ENCODE results near the gene STARD10. TPM values are rescaled to one million over a fixed set of nuclear protein-coding genes. Genes with fewer than 3 reads are reported as not detected.

The STARD10 gene
- total and polyA plus RNA-seq, 3 donors from 2014 or later, result 130 to 379 (median 202) TPM

DNA sequence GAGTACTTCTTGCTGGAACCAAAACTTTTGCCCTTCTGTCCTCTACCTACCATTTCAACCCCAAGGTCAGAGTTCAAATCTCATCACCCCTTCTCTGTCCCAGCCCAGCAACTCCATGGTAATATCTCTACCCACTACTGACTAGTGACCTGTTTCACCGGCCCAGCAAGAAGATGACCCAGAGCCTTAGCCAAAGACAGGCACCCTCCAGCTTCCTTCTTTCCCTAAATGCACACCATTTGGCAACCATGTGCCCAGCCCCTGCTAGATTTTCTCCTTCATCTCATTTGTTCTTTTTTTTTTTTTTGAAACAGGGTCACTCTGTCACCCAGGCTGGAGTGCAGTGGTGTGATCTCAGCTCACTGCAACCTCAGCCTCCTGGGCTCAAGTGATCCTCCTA, 56.5 kb downstream of the STARD10 start:
- WGBS, 2 donors, result 89 to 95% methylated on average over 1 of the region's 1 CpG
- DNase-seq, result no peak
- no peaks in the 10 kb centered on the region for H3K36me3 ChIP-seq (ENCODE audit: low read depth, missing control alignments)
- no peak overlapping the region for H3K27ac ChIP-seq
- no peaks in the 10 kb centered on the region for H3K9me3 ChIP-seq
- H3K27me3 ChIP-seq, result no peaks in the 10 kb centered on the region
- intact Hi-C loops (cut with DNase I; ENCODE audit: low total_unique reads), result no loop called here
- no peaks in the 10 kb centered on the region for H3K4me1 ChIP-seq
- H3K4me3 ChIP-seq, result no peak overlapping the region
- TF ChIP-seq CTCF (IDR thresholded peaks at IDR 0.05), result no peak
- TF ChIP-seq POLR2A (IDR thresholded peaks at IDR 0.05), result no peak

DNA sequence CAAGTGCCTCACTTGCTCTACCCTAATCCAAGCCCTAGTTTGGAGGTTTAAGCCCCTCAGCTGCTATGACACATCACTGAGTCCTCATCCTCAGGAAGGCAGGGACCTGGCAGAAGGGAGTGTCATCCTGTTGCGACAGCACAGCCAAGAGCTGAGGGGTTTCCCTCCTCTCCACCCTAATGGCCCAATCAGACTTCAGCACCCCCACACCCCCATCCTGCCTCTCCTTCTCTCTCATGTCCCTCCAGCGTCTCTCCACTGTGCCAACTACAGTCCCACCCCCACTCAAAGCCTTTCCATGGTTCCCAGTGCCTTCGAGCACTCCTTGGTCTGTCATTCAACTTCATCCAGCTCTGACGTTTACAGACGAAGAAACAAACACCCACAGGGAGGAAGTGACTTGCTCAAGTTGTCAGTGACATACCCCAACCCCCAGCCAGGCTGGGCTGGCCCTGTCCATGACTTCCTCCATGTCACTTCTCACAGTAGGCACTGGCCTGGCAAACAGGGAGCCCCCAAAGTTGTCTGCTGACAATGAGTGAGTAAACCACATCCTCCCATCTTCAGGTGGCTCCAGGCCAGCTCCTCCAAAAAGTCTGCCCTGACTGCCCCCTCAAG, 57.3 kb downstream of the STARD10 start:
- DNase-seq, result peak; percentile 46
- H3K9me3 ChIP-seq, result no peaks in the 10 kb centered on the region
- no peak overlapping the region for H3K4me3 ChIP-seq
- WGBS, 2 donors, result 67 to 74% methylated on average over 5 of the region's 5 CpGs
- no peaks in the 10 kb centered on the region for H3K27me3 ChIP-seq
- TF ChIP-seq CTCF (IDR thresholded peaks at IDR 0.05), result no peak
- TF ChIP-seq POLR2A (IDR thresholded peaks at IDR 0.05), result no peak
- H3K4me1 ChIP-seq, result no peaks in the 10 kb centered on the region
- intact Hi-C loops (cut with DNase I; ENCODE audit: low total_unique reads), result no loop called here
- H3K27ac ChIP-seq, result no peak overlapping the region
- no peaks in the 10 kb centered on the region for H3K36me3 ChIP-seq (ENCODE audit: low read depth, missing control alignments)

GRCh38 chr11:72735495-72736027, 58.3 kb downstream of the STARD10 start:
- no peak for DNase-seq
- no peaks in the 10 kb centered on the region for H3K9me3 ChIP-seq
- H3K36me3 ChIP-seq (ENCODE audit: low read depth, missing control alignments), result no peaks in the 10 kb centered on the region
- no peak overlapping the region for H3K4me3 ChIP-seq
- TF ChIP-seq CTCF (IDR thresholded peaks at IDR 0.05) (no peak), POLR2A (IDR thresholded peaks at IDR 0.05) (no peak)
- intact Hi-C loops (cut with DNase I; ENCODE audit: low total_unique reads), result no loop called here
- WGBS, 2 donors, result 83 to 91% methylated on average over 8 of the region's 8 CpGs
- no peaks in the 10 kb centered on the region for H3K27me3 ChIP-seq
- no peak overlapping the region for H3K27ac ChIP-seq
- H3K4me1 ChIP-seq, result no peaks in the 10 kb centered on the region

- TF ChIP-seq CTCF (IDR thresholded peaks at IDR 0.05) (no peak), POLR2A (IDR thresholded peaks at IDR 0.05) (no peak)
- no peak for DNase-seq
- Histone ChIP-seq H3K4me1 (no peaks in the 10 kb centered on the region), H3K4me3 (no peak overlapping the region), H3K9me3 (no peaks in the 10 kb centered on the region), H3K36me3 (ENCODE audit: low read depth, missing control alignments) (no peaks in the 10 kb centered on the region), H3K27me3 (no peaks in the 10 kb centered on the region), H3K27ac (no peak overlapping the region)
- intact Hi-C loops (cut with DNase I; ENCODE audit: low total_unique reads), result no loop called here
- 79 to 92% methylated on average over 7 to 10 of the region's 10 CpGs for WGBS, 2 donors
Observed at GRCh38 chr11:72732329-72732728, 61.5 kb downstream of the STARD10 start.

DNA sequence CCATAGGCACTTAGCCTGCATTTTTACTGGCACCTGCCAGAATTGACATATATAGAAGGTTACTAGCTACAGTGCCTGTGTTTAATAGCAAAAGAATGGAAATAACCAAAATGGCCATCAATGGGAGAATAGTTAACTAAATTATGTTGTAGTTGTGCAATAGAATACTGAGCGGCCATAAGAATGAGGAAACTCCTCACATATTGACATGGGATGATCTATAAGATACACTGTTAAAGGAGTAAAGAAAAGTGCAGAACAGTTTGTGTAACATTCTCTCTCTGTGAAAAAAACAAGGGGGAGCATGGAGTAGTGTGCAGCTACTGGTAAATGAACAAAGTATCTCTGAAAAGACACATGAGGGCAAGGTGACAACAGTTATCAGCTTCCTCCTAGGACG, 63.1 kb downstream of the STARD10 start:
- Histone ChIP-seq H3K9me3 (no peaks in the 10 kb centered on the region), H3K4me1 (no peaks in the 10 kb centered on the region), H3K27ac (no peak overlapping the region), H3K36me3 (ENCODE audit: low read depth, missing control alignments) (no peaks in the 10 kb centered on the region), H3K4me3 (no peak overlapping the region), H3K27me3 (no peaks in the 10 kb centered on the region)
- no peak for DNase-seq
- 69 to 70% methylated on average over 2 of the region's 2 CpGs for WGBS, 2 donors
- TF ChIP-seq CTCF (IDR thresholded peaks at IDR 0.05) (no peak), POLR2A (IDR thresholded peaks at IDR 0.05) (no peak)
- intact Hi-C loops (cut with DNase I; ENCODE audit: low total_unique reads), result no loop called here

All from testis (tissue), 3 donors.